K562 (cell line): ENCODE results near the gene TMEM243. TPM values are rescaled to one million over a fixed set of nuclear protein-coding genes. Genes with fewer than 3 reads are reported as not detected.

Experiments
- ATAC-seq: fragments of 200-7000 bp; cut with Tn5 transposase; 3 replicates; pipeline ENCODE4 v1.9.1; 2020; ENCODE audit warnings: moderate library complexity
- BruUV-seq: library from RNA; stranded (reverse); fragments of 400-500 nt; replicated peaks from 2 replicates; lab custom pipeline; 2021; lab: Mats Ljungman, UMichigan
- CTCF ChIA-PET: fragments of 300-600 bp; formaldehyde crosslinking; extraction: SDS; loops from one replicate; lab custom pipeline; 2021; ENCODE audit warnings: low intra/inter-chr PET ratio; lab: Yijun Ruan, JAX
- POLR2A ChIA-PET: fragments of 300-600, 350-650 bp; sonication (Branson Sonifier 250); formaldehyde crosslinking; extraction: SDS; loops from one replicate; lab custom pipeline; 2021; ENCODE audit warnings: antibody characterized with exemption, inconsistent platforms; lab: Yijun Ruan, JAX
- DNase-seq, 4 experiments: peaks; one replicate each; pipeline versions ENCODE4 v3.0.0 to v3.0.0-alpha.2; 2011 to 2018; ENCODE audit warnings: low spot score in 3 of 4, mixed read lengths in 3 of 4; ENCODE audit errors: extremely low read depth in 1 of 4
- FAIRE-seq: peaks from 2 replicates; lab custom pipeline; 2011; peaks lifted over from hg19 to GRCh38; lab: Jason Lieb, UNC
- H2AFZ ChIP-seq: 2 replicates; pipeline ENCODE4 v1.6.0; 2011; ENCODE audit warnings: low read depth, low read length, control low read depth, inconsistent platforms
- H3K27ac ChIP-seq: fragments of 200-600 bp; 3 replicates; pipeline ENCODE4 v1.8.0; 2011; ENCODE audit warnings: low read depth, mild to moderate bottlenecking, control low read depth, inconsistent platforms, low read length, moderate library complexity, mixed read lengths; ENCODE audit errors: extremely low read depth
- H3K27me3 ChIP-seq, 2 experiments: fragments of 300-600 bp in 1 of 2; 2 replicates in 1 of 2; 3 replicates in 1 of 2; pipeline versions ENCODE4 v1.6.0 to v1.8.0; 2011; ENCODE audit warnings: inconsistent platforms in 2 of 2, low read length in 2 of 2, mild to moderate bottlenecking in 1 of 2, mixed read lengths in 1 of 2, moderate library complexity in 1 of 2; ENCODE audit not compliant: control insufficient read depth in 2 of 2, insufficient read depth in 2 of 2
- H3K36me3 ChIP-seq: fragments of 300-600 bp; 3 replicates; pipeline ENCODE4 v1.8.0; 2011; ENCODE audit warnings: mild to moderate bottlenecking, low read length, inconsistent platforms; ENCODE audit not compliant: control insufficient read depth, insufficient read depth
- H3K4me1 ChIP-seq, 2 experiments: fragments of 200-600 bp in 1 of 2; replicated peaks in 1 of 2; 2 replicates in 1 of 2; 3 replicates in 1 of 2; pipeline versions ENCODE4 v1.5.1 to v1.8.0; 2011; ENCODE audit warnings: inconsistent platforms in 2 of 2, low read length in 2 of 2, mild to moderate bottlenecking in 1 of 2, mixed read lengths in 1 of 2, moderate library complexity in 1 of 2; ENCODE audit not compliant: control insufficient read depth in 2 of 2, insufficient read depth in 2 of 2
- H3K4me2 ChIP-seq: 2 replicates; pipeline ENCODE4 v1.6.1; 2011; ENCODE audit warnings: low read length, control low read depth, inconsistent platforms, mixed read lengths; ENCODE audit not compliant: insufficient read depth
- H3K4me3 ChIP-seq: fragments of 200-600 bp; sonication (generic), shearing (Covaris generic); 2 replicates; pipeline ENCODE4 v1.5.1; 2016; ENCODE audit warnings: control low read depth, inconsistent platforms
- H3K79me2 ChIP-seq: fragments of 200-600 bp; 3 replicates; pipeline ENCODE4 v1.8.0; 2011; ENCODE audit warnings: low read length, inconsistent platforms; ENCODE audit not compliant: control insufficient read depth, insufficient read depth
- H3K9ac ChIP-seq, 2 experiments: 2 replicates each; pipeline versions ENCODE4 v1.6.0 to v1.6.1; 2011; ENCODE audit warnings: low read depth in 2 of 2, low read length in 2 of 2, control low read depth in 1 of 2, inconsistent platforms in 1 of 2, mild to moderate bottlenecking in 1 of 2, mixed read lengths in 1 of 2; ENCODE audit not compliant: insufficient read depth in 1 of 2
- H3K9me1 ChIP-seq: one replicate; pipeline ENCODE4 v1.6.0; 2011; ENCODE audit warnings: inconsistent platforms, mild to moderate bottlenecking, low read length, moderate library complexity; ENCODE audit not compliant: control insufficient read depth, insufficient read depth
- H3K9me3 ChIP-seq: replicated peaks from 2 replicates; pipeline ENCODE4 v1.5.1; 2011; ENCODE audit warnings: low read depth, low read length, inconsistent platforms; ENCODE audit not compliant: control insufficient read depth, insufficient read depth
- H4K20me1 ChIP-seq: replicated peaks from 2 replicates; pipeline ENCODE4 v1.6.1; 2011; ENCODE audit warnings: low read length, inconsistent platforms, mixed read lengths; ENCODE audit not compliant: control insufficient read depth, insufficient read depth
- DPF2 ChIP-seq: fragments of 450-650 bp; IDR thresholded peaks from 2 replicates; pipeline ENCODE4 v1.6.1; 2016
- IFI16 ChIP-seq: fragments of 250-450 bp; sonication (Bioruptor Pico); IDR thresholded peaks from 2 replicates; pipeline ENCODE4 v2.1.2; 2022; ENCODE audit warnings: mild to moderate bottlenecking, inconsistent platforms
- KLF10 ChIP-seq: fragments of 250-450 bp; sonication (Bioruptor Pico); IDR thresholded peaks from 2 replicates; pipeline ENCODE4 v1.6.1; 2021; ENCODE audit warnings: matching md5 sums
- NR2C1 ChIP-seq, 2 experiments: fragments of 450-650 bp; IDR thresholded peaks; 2 replicates each; pipeline ENCODE4 v1.6.1; 2017; ENCODE audit warnings: mild to moderate bottlenecking in 2 of 2, antibody characterized with exemption in 1 of 2, inconsistent platforms in 1 of 2, missing compliant biosample characterization in 1 of 2, missing genetic modification characterization in 1 of 2
- RBFOX2 ChIP-seq: fragments of 200-400 bp; formaldehyde crosslinking; IDR thresholded peaks from 2 replicates; pipeline ENCODE4 v1.6.1; 2017; ENCODE audit warnings: low read depth, mild to moderate bottlenecking, low read length, moderate library complexity
- STAG1 ChIP-seq: sonication (generic); formaldehyde crosslinking; IDR thresholded peaks from 2 replicates; pipeline ENCODE4 v1.5.0; 2020; ENCODE audit warnings: missing genetic modification reagents, borderline replicate concordance
- ZFP1 ChIP-seq: fragments of 450-650 bp; formaldehyde crosslinking; IDR thresholded peaks from 2 replicates; pipeline ENCODE4 v1.4.0; 2020; ENCODE audit warnings: mild to moderate bottlenecking, mixed read lengths
- ZKSCAN8 ChIP-seq: fragments of 200-800 bp; sonication (Bioruptor generic); IDR thresholded peaks from 2 replicates; pipeline ENCODE4 v1.6.1; 2016; ENCODE audit warnings: missing genetic modification characterization, missing compliant biosample characterization
- WGBS: fragments of 100-300 bp; shearing (Covaris generic); methylation state at CpG from one replicate; pipeline ENCODE4 v1.1.6; 2016; ENCODE audit warnings: low coverage, mixed read lengths; ENCODE audit not compliant: insufficient coverage; ENCODE audit errors: missing lambda C conversion rate; 5-methylcytosine and 5-hydroxymethylcytosine counted together
- in situ Hi-C: fragments of 300-500 bp; cut with MboI; formaldehyde crosslinking; loops from 4 replicates; pipeline ENCODE4 v1.15.0; 2018; ENCODE audit warnings: inconsistent platforms, mixed read lengths
- intact Hi-C: fragments of 100-400 bp; cut with micrococcal nuclease; formaldehyde crosslinking; loops from 2 replicates; pipeline ENCODE4 v1.14.2; 2022
- polyA plus RNA-seq, 8 experiments: library from polyadenylated mRNA; depleted of rRNA in 4 of 8; stranded (reverse) in 5 of 8; unstranded in 3 of 8; fragments of >200 nt; fragmentation: Nextera tagmentation in 2 of 8; fragmentation: Illumina TruSeq in 1 of 8; extraction: Ambion mirVana in 2 of 8; extraction: Trizol in 1 of 8; gene quantifications; 2 replicates each; pipeline versions ENCODE4 v1.2.1 to v1.2.3, GENCODE V29; 2011 to 2014; ENCODE audit warnings: inconsistent platforms in 1 of 8, missing spikeins in 1 of 8
- total RNA-seq, 7 experiments: library from RNA; depleted of rRNA in 6 of 7; stranded (reverse); fragments of >200 nt in 6 of 7; fragmentation: Illumina TruSeq in 2 of 7; extraction: Trizol in 2 of 7; gene quantifications; 2 replicates each; pipeline versions ENCODE4 v1.2.1 to v1.2.3, GENCODE V29; 2011 to 2021; ENCODE audit warnings: low replicate concordance in 1 of 7
- TF ChIP-seq, protein P1 (sequence below): sonication (generic); formaldehyde crosslinking; IDR thresholded peaks from 2 replicates; pipeline ENCODE4 v1.8.0; 2023; ENCODE audit warnings: missing genetic modification reagents, mild to moderate bottlenecking, borderline replicate concordance
- TF ChIP-seq, protein P2 (sequence below): sonication (generic); formaldehyde crosslinking; IDR thresholded peaks from 2 replicates; pipeline ENCODE4 v1.8.0; 2023; ENCODE audit warnings: mild to moderate bottlenecking, missing genetic modification reagents
- TF ChIP-seq, protein P3 (sequence below): fragments of 250-450 bp; sonication (Bioruptor Pico); IDR thresholded peaks from 2 replicates; pipeline ENCODE4 v1.5.0; 2021

Gene TMEM243
- total and polyA plus RNA-seq, 9 of the 15 experiments (the other 6 are each of a cell fraction or from before 2014, with no cell fraction given): 3.9 to 8.6 (median 6.1) TPM

DNA sequence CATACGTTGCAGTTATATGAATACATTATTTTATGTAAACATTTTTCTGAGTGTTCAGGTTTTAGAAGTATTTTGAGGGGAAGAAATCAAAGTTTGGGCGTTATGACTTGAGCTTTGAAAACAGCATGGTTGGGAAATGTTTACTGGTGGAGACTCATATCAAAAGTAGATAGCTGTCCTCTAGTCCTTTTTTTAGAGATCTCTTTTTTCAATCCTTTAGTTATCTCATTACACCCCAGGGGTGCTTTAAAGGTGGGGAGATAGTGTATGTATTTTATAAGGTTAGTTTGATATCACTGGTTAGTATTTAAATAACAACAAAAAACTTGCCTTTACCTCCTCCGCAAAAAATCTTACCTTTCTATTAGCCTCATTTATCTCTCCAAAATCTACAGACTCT, 65.0 kb downstream of the TMEM243 start:
- intact Hi-C loops: loop anchor here (5.0 to 10.0 kb wide), 3 partner anchors 152 to 720 kb away; partner anchors contain the start of genes CROT, DBF4 and SLC25A40
- no peak for FAIRE-seq
- POLR2A ChIA-PET: interaction anchor here (0.7 to 5.8 kb wide), 10 partner anchors 11 to 238 kb away, joined by 3 to 59 read pairs (median 5); no protein-coding TSS in a partner anchor
- H3K4me2 ChIP-seq: peak overlapping the region; percentile 70
- WGBS: 9% methylated on average over 3 of the region's 3 CpGs
- no peaks in the 10 kb centered on the region for H3K27me3 ChIP-seq
- TF ChIP-seq ZKSCAN8 (CRISPR knock-in tag): no peak
- 0 out of 2 replicates have a peak, but pooled peaks have one; percentile 6 for TF ChIP-seq NR2C1 (IDR thresholded peaks at IDR 0.05)
- no peak for TF ChIP-seq NR2C1 (tag; IDR thresholded peaks at IDR 0.05)
- TF ChIP-seq, protein P1, sequence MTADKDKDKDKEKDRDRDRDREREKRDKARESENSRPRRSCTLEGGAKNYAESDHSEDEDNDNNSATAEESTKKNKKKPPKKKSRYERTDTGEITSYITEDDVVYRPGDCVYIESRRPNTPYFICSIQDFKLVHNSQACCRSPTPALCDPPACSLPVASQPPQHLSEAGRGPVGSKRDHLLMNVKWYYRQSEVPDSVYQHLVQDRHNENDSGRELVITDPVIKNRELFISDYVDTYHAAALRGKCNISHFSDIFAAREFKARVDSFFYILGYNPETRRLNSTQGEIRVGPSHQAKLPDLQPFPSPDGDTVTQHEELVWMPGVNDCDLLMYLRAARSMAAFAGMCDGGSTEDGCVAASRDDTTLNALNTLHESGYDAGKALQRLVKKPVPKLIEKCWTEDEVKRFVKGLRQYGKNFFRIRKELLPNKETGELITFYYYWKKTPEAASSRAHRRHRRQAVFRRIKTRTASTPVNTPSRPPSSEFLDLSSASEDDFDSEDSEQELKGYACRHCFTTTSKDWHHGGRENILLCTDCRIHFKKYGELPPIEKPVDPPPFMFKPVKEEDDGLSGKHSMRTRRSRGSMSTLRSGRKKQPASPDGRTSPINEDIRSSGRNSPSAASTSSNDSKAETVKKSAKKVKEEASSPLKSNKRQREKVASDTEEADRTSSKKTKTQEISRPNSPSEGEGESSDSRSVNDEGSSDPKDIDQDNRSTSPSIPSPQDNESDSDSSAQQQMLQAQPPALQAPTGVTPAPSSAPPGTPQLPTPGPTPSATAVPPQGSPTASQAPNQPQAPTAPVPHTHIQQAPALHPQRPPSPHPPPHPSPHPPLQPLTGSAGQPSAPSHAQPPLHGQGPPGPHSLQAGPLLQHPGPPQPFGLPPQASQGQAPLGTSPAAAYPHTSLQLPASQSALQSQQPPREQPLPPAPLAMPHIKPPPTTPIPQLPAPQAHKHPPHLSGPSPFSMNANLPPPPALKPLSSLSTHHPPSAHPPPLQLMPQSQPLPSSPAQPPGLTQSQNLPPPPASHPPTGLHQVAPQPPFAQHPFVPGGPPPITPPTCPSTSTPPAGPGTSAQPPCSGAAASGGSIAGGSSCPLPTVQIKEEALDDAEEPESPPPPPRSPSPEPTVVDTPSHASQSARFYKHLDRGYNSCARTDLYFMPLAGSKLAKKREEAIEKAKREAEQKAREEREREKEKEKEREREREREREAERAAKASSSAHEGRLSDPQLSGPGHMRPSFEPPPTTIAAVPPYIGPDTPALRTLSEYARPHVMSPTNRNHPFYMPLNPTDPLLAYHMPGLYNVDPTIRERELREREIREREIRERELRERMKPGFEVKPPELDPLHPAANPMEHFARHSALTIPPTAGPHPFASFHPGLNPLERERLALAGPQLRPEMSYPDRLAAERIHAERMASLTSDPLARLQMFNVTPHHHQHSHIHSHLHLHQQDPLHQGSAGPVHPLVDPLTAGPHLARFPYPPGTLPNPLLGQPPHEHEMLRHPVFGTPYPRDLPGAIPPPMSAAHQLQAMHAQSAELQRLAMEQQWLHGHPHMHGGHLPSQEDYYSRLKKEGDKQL (CRISPR knock-in tag): no peak
- TF ChIP-seq, protein P2, sequence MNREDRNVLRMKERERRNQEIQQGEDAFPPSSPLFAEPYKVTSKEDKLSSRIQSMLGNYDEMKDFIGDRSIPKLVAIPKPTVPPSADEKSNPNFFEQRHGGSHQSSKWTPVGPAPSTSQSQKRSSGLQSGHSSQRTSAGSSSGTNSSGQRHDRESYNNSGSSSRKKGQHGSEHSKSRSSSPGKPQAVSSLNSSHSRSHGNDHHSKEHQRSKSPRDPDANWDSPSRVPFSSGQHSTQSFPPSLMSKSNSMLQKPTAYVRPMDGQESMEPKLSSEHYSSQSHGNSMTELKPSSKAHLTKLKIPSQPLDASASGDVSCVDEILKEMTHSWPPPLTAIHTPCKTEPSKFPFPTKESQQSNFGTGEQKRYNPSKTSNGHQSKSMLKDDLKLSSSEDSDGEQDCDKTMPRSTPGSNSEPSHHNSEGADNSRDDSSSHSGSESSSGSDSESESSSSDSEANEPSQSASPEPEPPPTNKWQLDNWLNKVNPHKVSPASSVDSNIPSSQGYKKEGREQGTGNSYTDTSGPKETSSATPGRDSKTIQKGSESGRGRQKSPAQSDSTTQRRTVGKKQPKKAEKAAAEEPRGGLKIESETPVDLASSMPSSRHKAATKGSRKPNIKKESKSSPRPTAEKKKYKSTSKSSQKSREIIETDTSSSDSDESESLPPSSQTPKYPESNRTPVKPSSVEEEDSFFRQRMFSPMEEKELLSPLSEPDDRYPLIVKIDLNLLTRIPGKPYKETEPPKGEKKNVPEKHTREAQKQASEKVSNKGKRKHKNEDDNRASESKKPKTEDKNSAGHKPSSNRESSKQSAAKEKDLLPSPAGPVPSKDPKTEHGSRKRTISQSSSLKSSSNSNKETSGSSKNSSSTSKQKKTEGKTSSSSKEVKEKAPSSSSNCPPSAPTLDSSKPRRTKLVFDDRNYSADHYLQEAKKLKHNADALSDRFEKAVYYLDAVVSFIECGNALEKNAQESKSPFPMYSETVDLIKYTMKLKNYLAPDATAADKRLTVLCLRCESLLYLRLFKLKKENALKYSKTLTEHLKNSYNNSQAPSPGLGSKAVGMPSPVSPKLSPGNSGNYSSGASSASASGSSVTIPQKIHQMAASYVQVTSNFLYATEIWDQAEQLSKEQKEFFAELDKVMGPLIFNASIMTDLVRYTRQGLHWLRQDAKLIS (CRISPR knock-in tag): 0 out of 2 replicates have a peak, but pooled peaks have one; percentile 4
- no peak for TF ChIP-seq ZFP1 (CRISPR knock-in tag)
- no peak for TF ChIP-seq STAG1
- TF ChIP-seq RBFOX2: peak; percentile 46
- no peak for TF ChIP-seq KLF10
- TF ChIP-seq, protein P3, sequence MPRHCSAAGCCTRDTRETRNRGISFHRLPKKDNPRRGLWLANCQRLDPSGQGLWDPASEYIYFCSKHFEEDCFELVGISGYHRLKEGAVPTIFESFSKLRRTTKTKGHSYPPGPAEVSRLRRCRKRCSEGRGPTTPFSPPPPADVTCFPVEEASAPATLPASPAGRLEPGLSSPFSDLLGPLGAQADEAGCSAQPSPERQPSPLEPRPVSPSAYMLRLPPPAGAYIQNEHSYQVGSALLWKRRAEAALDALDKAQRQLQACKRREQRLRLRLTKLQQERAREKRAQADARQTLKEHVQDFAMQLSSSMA (CRISPR knock-in tag): no peak
- no peak for TF ChIP-seq IFI16 (CRISPR knock-in tag)
- TF ChIP-seq DPF2: 0 out of 2 replicates have a peak, but pooled peaks have one; percentile 1
- TF ChIP-seq, all 486 proteins: peak for 4
- H3K27ac ChIP-seq: peak overlapping the region; percentile 98; the same call in 2 of the 3 replicates
- H3K4me1 ChIP-seq: peaks cover 3 to 25% of the 10 kb centered on the region in 2 experiments; a peak in 2 of 5 replicates
- peaks cover 42% of the 10 kb centered on the region for H3K36me3 ChIP-seq
- no TSS peak for BruUV-seq
- no peaks in the 10 kb centered on the region for H3K9me3 ChIP-seq
- peak overlapping the region in 1 of 2 experiments; percentile 96; a peak in 2 of 4 replicates for H3K9ac ChIP-seq
- H4K20me1 ChIP-seq: 0 out of 2 replicates have a peak, but pooled peaks cover 6% of the 10 kb centered on the region
- peaks cover 79% of the 10 kb centered on the region for H3K79me2 ChIP-seq
- CTCF ChIA-PET: no interaction called here
- in situ Hi-C loops: loop anchor here (5.0 kb wide), 1 partner anchor 217 kb away; no protein-coding TSS in a partner anchor
- no peak overlapping the region for H2AFZ ChIP-seq
- no peaks in the 10 kb centered on the region for H3K9me1 ChIP-seq
- ATAC-seq (no peak), DNase-seq (no peak)
- peak overlapping the region; percentile 85 for H3K4me3 ChIP-seq
